Myocyte (in vitro differentiated cells): ENCODE data around the gene FCER2. TPM values are rescaled to one million over a fixed set of nuclear protein-coding genes. Genes with fewer than 3 reads are reported as not detected.

Source experiments
- DNase-seq: peaks from one replicate; pipeline ENCODE4 v3.0.0-alpha.2; 2012; ENCODE audit warnings: low read depth
- total RNA-seq: library from RNA; depleted of rRNA; stranded (reverse); fragments of >200 nt; gene quantifications from 2 replicates; pipeline ENCODE4 v1.2.3, GENCODE V29; 2014

The FCER2 gene
- total RNA-seq, 1 donor from 2014 or later: not detected

DNA sequence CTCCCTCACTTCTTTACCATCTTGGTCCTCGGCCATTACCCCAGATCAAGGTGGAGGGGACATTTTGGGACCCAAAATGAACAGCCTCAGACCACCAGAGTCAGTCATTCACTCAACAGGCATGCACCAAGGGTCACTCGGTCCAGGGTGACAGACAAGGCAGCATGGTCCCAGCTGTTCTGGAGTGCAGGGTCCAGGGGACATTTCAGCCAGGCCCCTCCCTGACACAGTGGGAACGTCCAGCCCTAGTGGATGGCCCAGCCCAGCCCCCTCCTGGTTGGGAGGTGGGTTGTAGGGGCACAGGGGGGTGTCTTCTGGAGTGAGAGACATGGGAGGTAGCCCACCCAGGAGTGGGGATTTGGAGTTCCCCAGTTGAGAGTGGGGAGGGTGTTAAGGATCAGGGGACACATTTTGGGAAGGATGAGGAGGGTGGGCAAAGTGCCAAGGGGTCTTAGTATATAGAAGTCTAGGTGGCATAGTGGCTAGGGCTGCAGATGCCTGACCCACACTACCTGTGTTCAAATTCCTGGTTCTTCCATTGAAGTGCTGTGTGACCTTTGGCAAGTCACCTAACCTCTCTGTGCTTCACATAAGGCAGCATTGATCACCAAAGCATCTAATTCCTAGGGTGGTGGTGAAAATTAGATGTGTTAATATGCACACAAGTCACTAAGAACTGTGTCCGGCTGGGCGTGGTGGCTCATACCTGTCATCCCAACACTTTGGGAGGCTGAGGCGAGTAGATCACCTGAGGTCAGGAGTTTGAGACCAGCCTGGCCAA lies 2.5 kb upstream of the FCER2 start:
- DNase-seq: no peak

DNA sequence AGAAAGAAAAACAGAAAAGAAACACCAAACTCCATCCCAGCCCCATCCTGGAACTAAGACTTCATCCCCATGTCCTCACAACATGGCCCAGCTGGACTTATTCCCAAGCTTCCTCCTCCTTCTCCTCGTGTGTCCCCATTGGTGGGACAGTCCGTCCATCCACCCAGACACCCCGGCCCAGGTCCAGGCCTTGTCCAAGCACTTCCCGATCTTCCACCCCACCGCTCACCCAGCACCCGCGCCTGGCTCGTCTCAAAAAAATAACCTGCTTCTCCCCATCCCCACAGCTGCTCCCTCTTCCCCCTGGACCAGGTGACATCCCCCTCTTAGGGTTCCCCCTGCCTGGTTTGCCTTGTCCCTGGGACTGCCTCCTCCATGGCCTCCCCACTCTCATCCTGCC lies 1.4 kb upstream of the FCER2 start:
- DNase-seq: no peak

DNA sequence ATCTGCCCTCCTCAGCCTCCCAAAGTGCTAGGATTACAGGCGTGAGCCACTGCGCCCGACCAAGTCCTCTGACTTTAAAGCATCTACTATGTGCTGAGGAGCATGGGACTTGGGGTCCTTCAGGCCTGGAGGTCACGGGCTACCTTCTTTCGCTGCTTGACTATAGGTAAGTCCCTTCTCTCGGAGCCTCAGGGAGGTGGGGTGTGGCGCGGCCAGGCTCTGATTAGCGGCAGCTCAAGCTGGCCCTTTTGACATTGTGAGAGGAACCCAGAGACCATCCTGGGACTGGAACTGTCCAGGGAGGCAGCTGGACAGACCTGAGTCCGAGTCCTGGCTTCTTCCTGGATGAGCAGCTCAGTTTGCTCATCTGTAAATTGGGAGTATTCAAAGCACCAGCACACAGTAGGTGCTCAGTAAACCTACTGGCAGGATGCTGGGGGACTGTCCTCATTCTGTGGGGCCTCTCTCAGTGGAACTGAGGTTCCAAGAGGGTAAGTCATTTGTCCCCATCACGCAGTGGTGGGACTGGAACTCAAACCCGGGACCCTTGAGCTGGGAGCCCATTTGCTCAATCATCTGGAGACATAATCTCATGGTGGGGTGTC lies 780 bp downstream of the FCER2 start:
- no peak for DNase-seq

DNA sequence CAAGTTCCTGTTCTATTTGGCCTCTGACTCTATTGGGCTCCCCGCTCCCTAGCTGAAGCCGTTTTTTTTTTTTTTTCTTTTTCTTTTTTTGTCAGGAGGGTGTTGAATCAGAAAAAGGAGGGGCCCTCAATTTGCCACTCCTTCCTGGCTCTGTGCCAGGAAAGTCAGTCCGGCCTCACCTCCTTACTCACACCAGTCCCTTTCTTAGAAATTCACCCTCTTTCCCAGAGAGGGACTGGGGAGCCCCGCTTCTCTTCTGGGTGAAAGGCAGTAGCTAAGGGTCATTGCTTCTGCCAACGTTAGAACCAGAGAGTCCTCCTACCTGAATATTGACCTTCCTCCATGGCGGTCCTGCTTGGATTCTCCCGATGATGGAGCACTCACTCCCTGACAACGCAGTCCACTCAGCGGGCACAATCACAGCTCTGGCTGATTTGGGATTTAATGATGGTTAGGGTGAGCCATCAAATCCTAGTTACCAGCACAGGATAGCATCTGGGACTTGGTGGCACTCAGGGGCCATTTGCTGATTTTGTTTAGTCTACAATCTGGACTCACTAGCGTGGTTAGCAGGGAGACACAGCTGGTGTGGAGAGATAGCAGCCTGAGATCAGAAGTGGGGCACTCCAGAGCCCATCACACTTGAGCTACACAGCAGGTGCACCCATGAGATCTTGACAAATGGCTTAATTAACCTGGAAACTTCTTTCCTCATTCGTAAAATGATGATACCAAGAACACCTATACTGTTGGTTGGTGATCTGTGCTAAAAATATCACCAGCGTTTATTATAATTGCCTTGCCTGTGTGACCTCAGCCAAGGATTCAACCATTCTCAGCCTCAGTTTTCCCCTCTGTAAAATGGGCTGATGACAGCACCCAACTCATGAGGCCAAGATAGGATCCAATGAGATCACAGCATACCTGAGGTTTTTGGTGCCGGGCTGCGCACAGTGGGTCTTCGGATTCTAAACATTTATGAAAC lies 2.2 kb downstream of the FCER2 start:
- peak; percentile 3 for DNase-seq

DNA sequence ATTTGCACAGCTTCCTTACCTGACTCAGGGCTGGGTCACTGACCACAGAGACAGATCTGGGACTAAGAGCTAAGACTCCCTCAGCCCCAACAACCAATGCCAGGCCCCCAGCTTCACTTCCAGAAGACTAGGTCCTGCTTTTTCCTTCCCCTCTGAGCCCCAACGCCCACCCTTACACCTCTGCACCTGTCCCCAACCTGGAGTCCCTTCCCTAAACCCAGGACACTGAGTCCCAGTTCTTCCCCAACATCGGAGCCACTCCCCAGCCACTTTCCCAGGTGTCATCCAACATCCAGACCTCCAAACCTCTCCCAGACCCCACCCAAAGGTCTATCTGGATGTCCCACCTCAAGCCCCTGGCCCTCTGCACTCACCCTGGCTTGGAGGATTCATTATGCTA lies 2.9 kb downstream of the FCER2 start:
- no peak for DNase-seq

DNA sequence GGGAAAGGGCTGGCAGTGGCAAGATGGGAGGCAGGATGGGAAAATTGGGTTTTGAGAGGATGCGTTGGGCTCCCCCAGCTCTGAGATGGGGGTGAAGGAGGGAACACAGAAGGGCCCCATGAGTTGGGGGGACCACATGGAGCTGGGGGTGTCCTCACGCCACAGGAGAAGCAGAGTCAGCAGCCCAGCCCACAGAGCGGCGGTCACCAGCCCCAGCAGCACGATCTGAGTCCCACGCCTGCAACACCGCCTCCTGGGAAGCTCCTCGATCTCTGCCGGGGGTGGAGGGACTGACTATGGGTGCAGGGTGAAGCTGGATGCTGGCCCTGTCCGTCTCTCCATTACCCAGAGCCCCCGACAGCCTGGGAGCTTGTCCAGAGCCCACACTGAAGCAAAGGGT lies 3.3 kb downstream of the FCER2 start:
- DNase-seq: no peak

DNA sequence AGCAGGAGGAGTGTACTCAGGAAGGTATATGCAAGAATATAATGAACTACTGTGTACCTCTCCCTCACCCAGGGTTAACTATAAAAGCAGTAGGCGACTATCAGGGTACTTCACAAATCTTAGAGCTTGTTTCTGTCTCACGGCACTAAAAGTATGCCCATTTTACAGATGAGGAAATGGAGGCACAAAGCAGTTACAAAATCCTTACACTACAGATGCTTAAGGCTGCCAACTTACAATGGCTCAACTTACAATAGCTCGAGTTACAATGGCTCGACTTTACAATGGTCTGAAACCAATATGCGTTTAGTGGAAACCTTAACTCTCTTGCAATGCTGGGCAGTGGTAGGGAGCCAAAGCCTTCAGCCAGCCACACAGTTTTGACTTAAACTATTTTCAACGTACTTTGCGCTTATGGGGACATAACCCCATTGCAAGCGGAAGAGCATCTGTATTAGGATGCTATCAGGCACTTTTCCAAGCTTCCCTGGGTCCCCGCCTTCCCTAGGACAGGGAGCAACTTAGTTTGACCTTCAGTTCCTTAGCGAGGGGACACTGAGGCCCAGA lies 4.1 kb downstream of the FCER2 start:
- DNase-seq: no peak

DNA sequence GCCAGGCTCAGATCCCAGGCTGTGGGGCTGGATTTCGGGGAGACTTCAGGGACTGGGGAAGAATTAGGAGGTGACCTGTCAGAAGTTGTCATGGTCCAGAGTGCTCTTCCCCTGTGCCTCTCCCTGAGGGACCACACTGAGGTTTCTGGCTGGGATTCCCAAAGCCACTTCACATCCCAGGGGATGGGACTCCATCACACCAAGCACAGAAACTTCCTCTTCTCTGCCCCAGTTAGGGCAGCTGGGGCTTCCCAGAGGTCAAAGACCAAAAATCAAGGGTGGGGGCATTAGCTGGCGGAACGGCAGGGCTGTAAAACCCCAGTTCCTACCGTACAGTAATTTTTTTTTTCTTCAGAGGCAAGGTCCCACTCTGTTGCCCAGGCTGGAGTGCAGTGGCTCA lies 7.4 kb downstream of the FCER2 start:
- DNase-seq: no peak

DNA sequence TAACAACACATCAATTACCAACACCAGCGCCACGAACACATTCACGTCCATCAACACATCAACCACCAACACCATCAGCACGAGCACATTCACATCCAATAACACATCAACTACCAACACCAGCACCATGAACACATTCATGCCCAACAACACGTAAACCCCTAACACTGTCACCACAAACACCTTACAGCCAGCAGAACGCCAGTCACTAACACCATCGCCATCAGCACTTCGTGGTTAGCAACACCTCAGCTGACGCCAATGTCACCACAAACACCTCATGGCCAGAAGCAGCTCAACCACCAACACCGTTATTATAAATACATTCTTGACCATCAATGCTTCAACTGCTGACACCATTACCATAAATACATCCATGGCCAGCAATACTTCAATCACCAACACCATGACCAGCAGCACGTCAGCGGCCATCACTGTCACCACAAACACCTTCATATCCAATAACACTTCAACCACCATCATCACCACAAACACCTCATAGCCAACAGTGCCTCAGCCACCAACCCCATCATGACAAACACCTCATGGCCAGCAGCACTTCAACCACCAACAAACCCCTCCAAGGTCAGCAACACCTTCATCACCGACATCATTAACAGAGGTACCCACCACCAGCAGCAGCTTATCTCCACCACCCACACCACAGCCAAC lies 9.4 kb downstream of the FCER2 start:
- no peak for DNase-seq

DNA sequence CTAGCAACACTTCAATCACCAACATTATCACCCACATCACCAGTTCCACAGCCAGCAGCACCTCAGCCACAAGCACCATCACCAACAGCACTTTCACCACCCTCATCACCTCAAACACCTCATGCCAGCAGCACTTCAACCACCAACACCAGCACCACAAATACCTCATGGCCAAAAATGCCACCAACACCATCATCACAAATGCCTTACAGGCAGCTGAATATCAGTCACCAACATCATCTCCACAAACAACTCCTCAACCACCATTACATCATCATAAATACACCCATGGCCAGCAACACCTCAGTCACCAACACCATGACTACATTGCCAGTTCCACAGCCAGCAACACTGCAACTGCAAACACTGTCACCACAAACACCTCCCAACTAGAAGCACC lies 10.4 kb downstream of the FCER2 start:
- no peak for DNase-seq

DNA sequence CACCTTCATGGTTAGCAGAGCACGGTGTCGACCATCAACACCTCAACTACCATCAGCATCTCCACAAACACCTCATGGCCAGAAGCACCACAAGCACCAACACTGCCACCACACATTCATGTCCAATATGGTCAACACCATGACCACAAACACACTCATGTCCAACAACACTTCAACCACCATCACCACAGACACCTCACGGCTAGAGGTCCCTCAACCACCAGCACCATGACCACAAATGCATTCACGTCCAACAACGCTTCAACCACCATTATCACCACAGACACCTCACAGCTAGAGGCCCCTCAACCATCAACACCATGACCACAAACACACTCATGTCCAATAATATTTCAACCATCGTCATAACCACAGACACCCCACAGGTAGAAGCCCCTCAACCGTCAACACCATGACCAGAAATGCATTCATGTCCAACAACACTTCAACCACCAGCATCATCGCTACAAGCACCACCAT lies 11.1 kb downstream of the FCER2 start:
- DNase-seq: no peak

DNA sequence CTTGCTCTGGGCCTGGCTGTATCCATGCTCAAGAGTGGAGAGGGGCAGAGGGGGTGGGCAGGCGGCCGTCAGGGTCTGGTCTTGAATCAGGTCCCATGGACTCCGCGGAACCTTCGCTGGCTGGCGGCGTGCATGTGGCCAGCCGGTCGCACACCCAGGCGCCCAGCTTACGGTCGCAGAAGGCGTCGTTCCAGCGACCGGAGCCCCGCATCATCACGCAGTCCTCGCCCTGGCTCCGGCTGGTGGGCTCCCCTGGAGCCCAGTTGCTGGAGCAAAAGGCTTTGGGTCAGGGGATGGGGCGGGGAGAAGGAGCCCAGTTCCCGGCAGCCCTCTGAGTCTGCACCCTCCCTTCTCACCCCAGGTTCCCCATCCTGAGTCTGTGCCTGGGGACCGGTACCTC lies 12.8 kb downstream of the FCER2 start:
- DNase-seq: no peak

DNA sequence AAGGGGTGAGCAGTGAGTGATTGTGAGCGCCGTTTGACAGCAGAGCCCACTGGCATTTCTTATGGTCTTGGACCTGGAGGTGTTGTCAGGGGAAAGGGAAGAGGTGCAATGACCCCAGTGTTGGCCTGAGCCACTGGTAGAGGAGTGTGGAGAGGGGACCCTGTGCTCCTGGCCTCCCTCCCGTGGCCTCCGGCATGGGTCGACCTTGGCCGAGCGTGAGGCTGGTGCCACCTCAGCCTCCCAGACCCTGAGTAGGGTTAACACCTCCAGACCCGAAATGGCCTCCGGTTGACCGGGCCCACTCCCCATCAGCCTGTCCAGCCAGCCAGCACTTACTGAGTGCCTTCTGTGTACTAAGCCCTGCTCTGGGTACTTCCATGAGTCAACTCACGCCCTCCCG lies 14.8 kb downstream of the FCER2 start:
- no peak for DNase-seq

DNA sequence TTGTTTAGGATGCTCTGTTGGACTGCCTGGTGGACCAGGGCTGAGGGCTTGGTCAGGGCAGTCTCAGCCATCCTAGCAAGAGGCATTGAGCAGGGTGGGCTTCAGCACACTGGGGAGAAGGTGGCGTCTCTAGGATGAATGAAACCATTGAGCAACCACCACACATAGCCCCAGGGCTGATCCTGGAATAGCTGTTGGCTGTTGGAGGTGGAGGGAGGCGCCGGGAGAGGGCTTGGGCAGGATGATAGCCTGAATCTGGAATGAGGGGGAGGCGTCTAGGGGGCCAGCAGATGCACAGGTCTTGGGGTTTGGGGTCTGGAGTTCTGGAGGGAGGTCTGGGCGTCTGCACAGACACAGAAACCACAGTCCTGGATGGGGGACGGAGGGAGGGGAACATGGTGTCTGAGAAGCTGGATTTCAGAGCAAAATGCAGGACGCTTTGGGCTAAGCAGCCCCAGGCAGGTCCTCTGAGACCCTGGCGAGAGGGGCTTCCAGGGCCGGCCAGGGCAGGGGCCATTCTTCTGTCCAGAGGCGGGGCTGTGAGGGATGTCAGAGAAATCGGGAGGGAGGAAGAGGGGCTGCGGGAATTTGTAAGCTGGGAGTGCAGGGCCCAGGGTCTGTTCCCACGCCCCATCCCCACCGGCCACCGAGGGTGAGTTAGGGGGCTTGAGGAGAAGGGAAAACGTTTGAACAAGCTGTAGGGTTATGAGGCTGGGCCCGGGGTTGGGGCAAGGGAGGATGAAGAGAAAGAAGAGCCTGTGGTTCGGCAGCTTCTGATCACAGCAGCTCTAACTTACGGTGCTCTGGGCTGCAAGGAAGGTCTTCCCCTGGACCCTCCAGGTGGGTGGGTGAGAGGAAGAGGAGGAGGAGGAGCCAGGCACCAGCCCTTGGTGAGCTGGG lies 16.1 kb downstream of the FCER2 start:
- DNase-seq: no peak

DNA sequence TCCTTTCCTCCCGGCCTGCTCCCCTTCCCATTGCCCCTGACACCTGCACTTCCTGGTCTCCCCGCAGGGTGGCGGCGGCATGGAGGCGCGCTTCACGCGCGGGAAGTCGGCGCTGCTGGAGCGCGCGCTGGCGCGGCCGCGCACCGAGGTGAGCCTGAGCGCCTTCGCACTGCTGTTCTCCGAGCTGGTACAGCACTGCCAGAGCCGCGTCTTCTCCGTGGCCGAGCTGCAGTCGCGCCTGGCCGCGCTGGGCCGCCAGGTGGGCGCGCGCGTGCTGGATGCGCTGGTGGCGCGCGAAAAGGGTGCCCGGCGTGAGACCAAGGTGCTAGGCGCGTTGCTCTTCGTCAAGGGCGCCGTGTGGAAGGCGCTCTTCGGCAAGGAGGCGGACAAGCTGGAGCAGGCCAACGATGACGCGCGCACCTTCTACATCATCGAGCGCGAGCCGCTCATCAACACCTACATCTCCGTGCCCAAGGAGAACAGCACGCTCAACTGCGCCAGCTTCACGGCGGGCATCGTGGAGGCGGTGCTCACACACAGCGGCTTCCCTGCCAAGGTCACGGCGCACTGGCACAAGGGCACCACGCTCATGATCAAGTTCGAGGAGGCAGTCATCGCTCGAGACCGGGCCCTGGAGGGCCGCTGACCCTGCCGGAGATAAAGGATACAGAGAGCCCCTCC lies 19.6 kb downstream of the FCER2 start:
- DNase-seq: no peak

DNA sequence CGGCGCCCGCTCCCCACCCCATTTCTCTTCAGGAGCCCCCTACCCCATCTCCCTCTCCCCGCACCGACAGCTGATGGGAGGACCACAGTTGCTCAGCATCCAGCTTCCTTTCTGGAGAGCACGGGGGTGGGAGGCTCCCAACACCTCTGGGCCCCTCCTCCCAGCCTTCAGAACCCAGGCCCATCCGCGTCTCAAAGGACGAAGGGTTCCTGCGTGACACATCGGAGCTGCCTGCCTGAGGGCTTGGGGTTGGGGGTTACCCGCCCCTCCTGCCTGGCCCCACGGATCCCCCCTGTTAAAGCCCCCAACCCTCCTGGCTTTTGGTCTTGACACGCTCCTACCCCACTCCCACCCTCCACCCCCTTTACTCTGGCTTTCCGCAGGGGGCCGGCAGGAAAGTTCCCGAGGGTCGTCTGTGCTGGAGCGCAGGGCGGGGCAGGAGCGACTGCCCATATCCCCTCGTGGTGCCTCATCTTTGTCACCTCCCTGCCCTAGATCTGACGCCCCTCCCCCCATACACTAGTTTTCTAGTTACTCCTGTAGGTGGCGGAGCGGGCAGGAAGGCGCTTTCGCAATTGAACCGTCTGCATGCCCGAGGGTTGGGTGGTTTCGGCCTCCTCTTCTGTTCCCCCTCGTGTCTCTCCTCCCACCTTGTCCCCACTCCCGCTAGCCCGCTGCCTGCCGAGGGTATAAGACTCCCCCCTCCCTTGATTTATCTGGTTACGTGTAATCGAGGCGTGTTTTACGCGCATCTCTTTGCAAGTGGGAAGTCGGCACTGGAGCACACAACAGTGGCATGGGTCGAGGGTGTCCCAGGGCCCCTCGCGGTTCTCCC lies 20.4 kb downstream of the FCER2 start:
- DNase-seq: peak; percentile 70

DNA sequence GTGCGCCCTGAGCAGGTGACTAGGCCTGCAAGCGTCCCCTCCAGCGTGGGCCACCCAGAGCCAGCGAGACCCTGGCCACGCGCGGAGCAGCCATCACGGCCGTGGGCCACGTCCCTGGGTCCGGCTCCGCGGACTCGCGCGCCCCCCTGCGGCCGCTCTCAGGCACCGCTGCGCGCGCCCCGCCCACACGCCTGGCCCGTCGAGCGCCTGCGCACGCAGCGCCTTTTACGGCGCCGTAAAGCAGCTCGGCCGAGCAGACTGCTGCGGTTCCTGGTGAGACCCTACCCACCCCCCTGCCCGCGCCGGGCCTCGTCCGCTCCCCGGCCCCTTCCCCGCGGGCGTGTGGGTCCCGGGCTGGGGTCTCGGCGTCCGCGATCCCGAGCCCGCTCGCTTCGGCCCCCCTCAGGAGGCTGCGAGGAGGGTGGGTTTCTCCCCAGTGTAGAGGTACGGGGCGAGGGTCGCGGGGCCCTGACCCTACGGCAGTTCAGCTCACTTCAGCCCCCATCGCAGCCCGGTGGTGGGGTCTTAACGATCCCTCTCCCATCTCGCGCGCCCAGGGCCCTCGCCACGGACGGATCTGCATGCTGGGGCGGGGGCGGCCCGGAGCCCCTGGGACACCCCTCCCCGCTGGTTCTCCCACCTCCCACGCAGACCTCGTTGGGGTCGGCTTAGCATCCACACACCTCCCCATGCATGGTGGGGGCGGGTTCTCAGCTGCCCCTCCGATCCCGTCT lies 21.2 kb downstream of the FCER2 start, which contains the start of gene TRAPPC5:
Gene TRAPPC5 (plus strand): TSS at position 228 of the 734 bp plus-strand sequence. CDS start 1,421 bp downstream, outside the sequence.
- peak; percentile 78 for DNase-seq
